ENCODE data around the gene DTX4.

DTX4 gene

DNA sequence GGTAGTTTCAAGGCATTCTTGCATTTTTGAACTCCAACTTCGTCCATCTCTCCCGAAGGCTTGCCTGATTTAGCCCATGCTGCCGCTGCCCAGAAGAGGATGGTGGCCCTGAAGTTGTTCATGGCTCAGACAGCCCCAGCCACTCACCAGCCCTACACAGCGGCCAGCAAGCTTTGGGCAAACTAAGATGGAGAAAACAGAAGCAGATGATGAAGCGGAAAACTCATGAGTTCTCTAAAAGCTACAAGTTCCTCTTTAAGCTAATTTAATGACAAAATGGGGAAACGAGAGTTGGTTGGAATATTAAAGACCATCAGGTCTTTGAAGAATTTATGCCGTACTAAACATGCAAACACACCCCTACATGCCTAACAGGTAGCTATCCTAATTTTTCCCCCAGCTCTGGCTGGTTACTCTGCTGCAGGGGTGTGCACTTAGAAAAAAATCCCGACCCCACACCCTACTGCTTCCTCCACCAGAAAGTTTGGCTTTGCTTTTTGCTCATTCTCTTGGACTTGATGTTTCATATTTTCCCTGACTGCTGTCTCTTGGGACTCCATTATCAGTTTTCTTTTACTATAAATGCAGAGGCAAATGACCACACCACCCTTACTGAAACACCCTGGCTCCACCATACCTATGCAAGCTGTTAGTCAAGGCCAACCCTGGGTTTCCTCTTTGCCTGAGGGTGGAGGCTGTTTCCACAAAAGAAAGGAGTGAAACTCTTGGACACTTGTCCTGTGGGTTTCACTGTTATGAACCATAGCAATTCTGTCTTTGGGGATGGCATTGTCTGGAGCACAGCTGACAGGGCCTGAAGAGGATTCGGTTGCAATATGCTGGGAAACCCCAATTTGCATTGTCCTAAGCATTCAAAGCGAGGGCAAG lies 41.1 kb downstream of the DTX4 start, which contains the start of gene MPEG1:
MPEG1 (minus strand) TSS at position 184 of the 888 bp plus-strand sequence; CDS start at position 122, 62 bp downstream.
- in situ Hi-C loops (cut with HindIII; ENCODE audit: low sequenced_read_pairs): no loop called here
- H3K4me3 ChIP-seq (ENCODE audit: low read depth, low read length): no peak within 1 kb of the TSS
- TF ChIP-seq, protein P1, sequence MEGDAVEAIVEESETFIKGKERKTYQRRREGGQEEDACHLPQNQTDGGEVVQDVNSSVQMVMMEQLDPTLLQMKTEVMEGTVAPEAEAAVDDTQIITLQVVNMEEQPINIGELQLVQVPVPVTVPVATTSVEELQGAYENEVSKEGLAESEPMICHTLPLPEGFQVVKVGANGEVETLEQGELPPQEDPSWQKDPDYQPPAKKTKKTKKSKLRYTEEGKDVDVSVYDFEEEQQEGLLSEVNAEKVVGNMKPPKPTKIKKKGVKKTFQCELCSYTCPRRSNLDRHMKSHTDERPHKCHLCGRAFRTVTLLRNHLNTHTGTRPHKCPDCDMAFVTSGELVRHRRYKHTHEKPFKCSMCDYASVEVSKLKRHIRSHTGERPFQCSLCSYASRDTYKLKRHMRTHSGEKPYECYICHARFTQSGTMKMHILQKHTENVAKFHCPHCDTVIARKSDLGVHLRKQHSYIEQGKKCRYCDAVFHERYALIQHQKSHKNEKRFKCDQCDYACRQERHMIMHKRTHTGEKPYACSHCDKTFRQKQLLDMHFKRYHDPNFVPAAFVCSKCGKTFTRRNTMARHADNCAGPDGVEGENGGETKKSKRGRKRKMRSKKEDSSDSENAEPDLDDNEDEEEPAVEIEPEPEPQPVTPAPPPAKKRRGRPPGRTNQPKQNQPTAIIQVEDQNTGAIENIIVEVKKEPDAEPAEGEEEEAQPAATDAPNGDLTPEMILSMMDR (IDR thresholded peaks at IDR 0.05; ENCODE audit: low read depth, low read length): no peak
- no peak for DNase-seq (ENCODE audit: low read depth, low spot score)

DNA sequence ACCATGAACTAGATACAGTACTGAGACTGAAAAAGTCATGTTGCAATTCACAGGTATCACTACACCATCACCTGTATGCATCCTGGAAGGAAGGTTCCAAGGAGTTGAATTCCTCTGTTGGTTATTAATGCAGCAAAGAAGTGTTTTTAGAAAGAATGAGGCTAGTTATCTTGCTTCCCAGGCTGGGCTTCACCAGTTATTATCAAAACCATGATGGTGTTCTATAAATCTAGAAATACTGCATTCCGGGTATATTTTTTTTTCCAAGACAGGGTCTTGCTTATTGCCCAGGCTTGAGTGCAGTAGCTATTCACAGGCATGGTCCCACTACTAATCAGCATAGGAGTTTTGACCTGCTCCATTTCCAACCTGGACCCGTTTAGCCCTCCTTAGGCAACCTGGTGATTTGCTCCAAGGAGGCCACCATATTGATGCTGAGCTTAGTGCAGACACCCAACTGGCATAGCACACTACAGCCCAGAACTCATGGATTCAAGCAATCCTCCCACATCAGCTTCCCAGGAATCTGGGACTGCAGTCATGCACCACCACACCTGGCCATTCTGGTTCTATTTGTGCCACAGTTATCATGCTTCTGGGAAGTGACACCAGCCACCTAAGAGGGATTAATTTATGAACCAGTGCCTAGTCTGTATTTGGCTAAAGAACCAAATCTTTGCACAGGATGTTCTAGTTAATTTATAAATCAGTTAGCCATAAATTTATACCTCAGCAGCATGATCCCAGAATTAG lies 42.4 kb downstream of the DTX4 start:
- TF ChIP-seq, protein P1 (IDR thresholded peaks at IDR 0.05; ENCODE audit: low read depth, low read length): no peak
- no peak for DNase-seq (ENCODE audit: low read depth, low spot score)
- H3K4me3 ChIP-seq (ENCODE audit: low read depth, low read length): no peak overlapping the region
- in situ Hi-C loops (cut with HindIII; ENCODE audit: low sequenced_read_pairs): no loop called here

DNA sequence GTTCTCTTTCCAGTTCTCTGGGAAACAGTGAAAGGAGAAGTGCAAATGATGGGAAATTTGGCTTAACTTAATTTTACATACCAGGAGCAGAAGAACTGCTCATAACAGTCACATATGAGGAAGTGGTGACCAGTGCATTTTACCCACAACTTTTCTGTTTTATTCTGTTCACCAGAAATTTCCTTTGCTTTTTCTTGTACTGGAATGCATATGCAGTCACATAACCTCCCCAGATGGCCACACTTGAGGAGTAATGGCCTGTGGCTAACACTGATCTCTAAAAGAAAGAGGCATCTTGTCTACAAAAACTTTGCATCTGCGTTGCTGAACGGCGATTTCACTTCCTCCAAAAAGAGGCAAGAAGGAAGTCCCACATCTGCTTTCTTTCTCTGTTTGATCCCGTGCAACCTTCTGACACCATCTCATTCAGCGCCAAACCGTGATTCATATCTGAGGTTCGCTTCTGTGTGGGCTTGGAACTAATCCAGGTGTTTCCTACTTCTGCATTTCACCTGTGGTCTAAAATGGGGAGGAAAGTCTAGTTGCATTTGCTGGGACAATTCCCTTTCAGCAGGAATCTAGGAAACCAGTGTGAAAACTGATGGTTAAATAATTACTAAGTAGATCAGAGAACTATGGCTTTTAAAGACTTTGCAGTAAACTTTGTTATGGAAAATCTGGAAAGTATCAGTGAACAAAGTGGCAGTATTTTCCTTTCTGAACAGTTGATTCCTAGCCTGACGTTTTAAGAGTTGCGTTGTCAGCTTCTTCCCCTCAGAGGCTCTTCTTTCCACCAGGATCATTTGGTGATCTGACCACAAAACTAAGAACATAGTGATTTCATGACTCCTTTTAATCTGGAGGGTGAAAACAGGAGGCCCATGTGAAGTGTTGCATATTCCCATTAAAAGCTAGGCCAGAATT lies 45.0 kb downstream of the DTX4 start:
- TF ChIP-seq, protein P1 (IDR thresholded peaks at IDR 0.05; ENCODE audit: low read depth, low read length): no peak
- in situ Hi-C loops (cut with HindIII; ENCODE audit: low sequenced_read_pairs): no loop called here
- DNase-seq (ENCODE audit: low read depth, low spot score): no peak
- no peak overlapping the region for H3K4me3 ChIP-seq (ENCODE audit: low read depth, low read length)

- H3K4me3 ChIP-seq (ENCODE audit: low read depth, low read length): no peak overlapping the region
- no peak for DNase-seq (ENCODE audit: low read depth, low spot score)
- in situ Hi-C loops (cut with HindIII; ENCODE audit: low sequenced_read_pairs): no loop called here
- TF ChIP-seq, protein P1 (IDR thresholded peaks at IDR 0.05; ENCODE audit: low read depth, low read length): no peak
Measured at GRCh38 chr11:59218319-59218718, 46.4 kb downstream of the DTX4 start.

GRCh38 chr11:59218893-59219292 lies 47.0 kb downstream of the DTX4 start:
- TF ChIP-seq, protein P1 (IDR thresholded peaks at IDR 0.05; ENCODE audit: low read depth, low read length): no peak
- in situ Hi-C loops (cut with HindIII; ENCODE audit: low sequenced_read_pairs): no loop called here
- H3K4me3 ChIP-seq (ENCODE audit: low read depth, low read length): no peak overlapping the region
- DNase-seq (ENCODE audit: low read depth, low spot score): no peak

DNA sequence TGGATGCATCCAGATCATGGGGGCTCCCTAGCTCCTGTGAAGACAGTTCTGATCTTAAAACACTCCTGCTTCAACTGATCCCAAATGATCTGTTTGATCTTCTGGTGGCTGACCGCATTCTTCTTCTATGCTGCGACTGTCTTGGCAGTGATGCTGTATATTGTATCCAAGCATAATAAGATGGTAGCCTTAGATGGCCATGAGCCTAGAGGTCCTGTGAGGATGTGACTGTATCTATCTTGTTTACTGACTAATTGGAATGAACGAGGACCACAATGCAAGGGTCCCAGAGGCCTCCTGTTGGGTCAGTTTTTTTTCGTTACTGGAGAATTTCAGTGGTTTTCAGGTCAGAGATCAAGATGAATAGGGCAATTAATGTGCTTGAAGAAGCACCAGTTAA lies 47.9 kb downstream of the DTX4 start:
- in situ Hi-C loops (cut with HindIII; ENCODE audit: low sequenced_read_pairs): no loop called here
- DNase-seq (ENCODE audit: low read depth, low spot score): no peak
- no peak overlapping the region for H3K4me3 ChIP-seq (ENCODE audit: low read depth, low read length)
- TF ChIP-seq, protein P1 (IDR thresholded peaks at IDR 0.05; ENCODE audit: low read depth, low read length): no peak
